Aorta (tissue), 5 donors: ENCODE measurements around the gene ADAMTS17. TPM values are rescaled to one million over a fixed set of nuclear protein-coding genes. Genes with fewer than 3 reads are reported as not detected.

ENCODE experiments used
- ATAC-seq: fragments of 200-7000 bp; cut with Tn5 transposase; one replicate; pipeline ENCODE4 v1.9.1; 2022; ENCODE audit warnings: moderate library complexity; ENCODE audit not compliant: low FRiP score
- DNase-seq, 2 donors: peaks; one replicate each; pipeline ENCODE4 v3.0.0-alpha.2; 2020
- H3K27ac ChIP-seq, 2 donors: one replicate each; pipeline ENCODE4 v1.5.1; 2013; ENCODE audit warnings: low read length in 2 of 2, mild to moderate bottlenecking in 2 of 2, moderate library complexity in 2 of 2, control low read depth in 1 of 2, inconsistent platforms in 1 of 2, low read depth in 1 of 2
- H3K27me3 ChIP-seq, 2 donors: one replicate each; pipeline ENCODE4 v1.6.1; 2013; ENCODE audit warnings: control low read depth in 1 of 2, low read length in 1 of 2, mild to moderate bottlenecking in 1 of 2, moderate library complexity in 1 of 2; ENCODE audit not compliant: insufficient read depth in 2 of 2, control insufficient read depth in 1 of 2
- H3K36me3 ChIP-seq, 2 donors: one replicate each; pipeline ENCODE4 v1.6.1; 2013; ENCODE audit warnings: control low read depth in 1 of 2, low read length in 1 of 2, mild to moderate bottlenecking in 1 of 2; ENCODE audit not compliant: insufficient read depth in 2 of 2, control insufficient read depth in 1 of 2
- H3K4me1 ChIP-seq, 2 donors: one replicate each; pipeline ENCODE4 v1.6.1; 2013; ENCODE audit warnings: low read length in 2 of 2, control low read depth in 1 of 2, mild to moderate bottlenecking in 1 of 2, moderate library complexity in 1 of 2; ENCODE audit not compliant: insufficient read depth in 2 of 2, control insufficient read depth in 1 of 2
- H3K4me3 ChIP-seq, 2 donors: one replicate each; pipeline ENCODE4 v1.5.1; 2013; ENCODE audit warnings: low read length in 2 of 2, control low read depth in 1 of 2, mild to moderate bottlenecking in 1 of 2
- H3K9me3 ChIP-seq: one replicate; pipeline ENCODE4 v1.6.1; 2013; ENCODE audit warnings: mild to moderate bottlenecking, low read length; ENCODE audit not compliant: control insufficient read depth
- WGBS, 2 donors: extraction: QIAGEN DNeasy Blood & Tissue Kit; methylation state at CpG; one replicate each; pipeline ENCODE4 v1.1.7; 2013; 5-methylcytosine and 5-hydroxymethylcytosine counted together
- intact Hi-C, 2 donors: fragments of 100-400 bp; cut with DNase I; formaldehyde crosslinking; loops; one replicate each; pipeline versions ENCODE4 v1.14.2 to v1.15.0; 2022
- polyA plus RNA-seq, 2 donors: library from polyadenylated mRNA; stranded (reverse); fragments of 200-250 nt; gene quantifications; one replicate each; pipeline ENCODE4 v1.2.3, GENCODE V29; 2013
- total RNA-seq, 2 donors: library from RNA; stranded (reverse); fragmentation: NEBNext Ultra II Directional; extraction: Animal tissue kit (Norgen Biotek cat#: 25700); gene quantifications; one replicate each; pipeline ENCODE4 v1.2.1, GENCODE V29; 2021
- donor health status: healthy with polysubstance abuse.
- donor health status: Bipolar disorder and iron deficiency.
- donor health status: DM: no; HTN: no; CAD: no.
- donor health status: DM: no; HTN: no; CAD: no.
- donor health status: DM: yes; HTN: yes; CAD: no.

ADAMTS17 gene
- total and polyA plus RNA-seq, 4 donors, result 0.41 to 4.2 (median 1.8) TPM; not detected in 1

DNA sequence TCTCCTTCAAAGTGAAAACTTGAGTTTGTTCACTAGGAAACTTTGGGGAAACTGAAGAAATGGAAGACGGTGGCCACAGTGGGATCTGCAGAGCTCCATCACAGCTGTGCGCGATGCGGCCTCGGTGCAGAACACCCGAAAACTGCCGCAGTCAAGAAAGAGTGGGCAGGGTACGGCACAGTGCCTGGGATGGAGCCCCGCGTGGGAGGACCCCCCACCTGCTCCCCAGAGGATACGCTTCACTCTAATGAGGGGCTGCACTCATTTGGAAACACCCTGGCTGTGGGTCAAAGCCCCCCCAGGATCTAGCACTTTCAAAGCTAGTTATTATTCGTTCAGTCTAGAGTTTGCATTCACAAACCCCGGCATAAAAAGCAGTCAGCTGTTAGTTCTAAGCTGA, 9.5 kb downstream of the ADAMTS17 start:
- H3K27me3 ChIP-seq, result no peaks in the 10 kb centered on the region
- WGBS, 2 donors, result 85 to 88% methylated on average over 13 of the region's 13 CpGs
- ATAC-seq, result no peak
- no peaks in the 10 kb centered on the region for H3K9me3 ChIP-seq
- H3K4me1 ChIP-seq, result no peaks in the 10 kb centered on the region
- H3K36me3 ChIP-seq, result no peaks in the 10 kb centered on the region
- H3K4me3 ChIP-seq, result no peak overlapping the region
- no peak overlapping the region for H3K27ac ChIP-seq
- no peak for DNase-seq
- intact Hi-C loops, result loop anchor here in 1 of 2 donors (10.0 kb wide), 1 partner anchor 197 kb away; no protein-coding TSS in a partner anchor

DNA sequence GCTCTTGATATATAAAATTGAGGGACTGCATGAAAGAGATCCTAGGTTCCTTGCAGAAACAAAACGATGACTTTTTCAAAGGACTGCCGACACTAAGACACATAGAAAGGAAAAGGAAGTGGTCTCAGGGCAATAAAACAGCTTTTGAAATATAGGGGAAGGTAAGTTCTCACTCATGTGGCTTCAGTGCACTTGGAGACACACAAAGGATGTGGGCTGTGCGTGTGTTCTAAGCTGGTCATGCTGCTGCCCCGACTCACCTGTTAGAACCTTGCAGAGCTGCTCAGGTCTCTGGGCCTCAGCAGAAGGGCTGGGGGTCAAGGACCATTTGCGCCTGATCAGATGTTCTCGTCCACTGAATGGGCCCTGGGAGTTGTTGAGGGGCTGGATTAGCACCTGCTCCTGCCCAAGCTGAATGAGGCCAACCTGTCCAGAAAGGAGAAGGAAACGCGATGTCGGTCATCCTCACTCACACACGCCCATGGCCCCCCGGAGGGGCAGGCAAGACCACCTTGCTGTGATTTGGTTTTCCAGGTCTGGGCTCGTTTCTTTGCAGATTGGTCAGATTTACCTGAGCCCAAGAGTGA, 11.1 kb downstream of the ADAMTS17 start:
- Histone ChIP-seq H3K27ac (no peak overlapping the region), H3K4me1 (no peaks in the 10 kb centered on the region), H3K36me3 (no peaks in the 10 kb centered on the region), H3K4me3 (no peak overlapping the region), H3K27me3 (no peaks in the 10 kb centered on the region), H3K9me3 (no peaks in the 10 kb centered on the region)
- WGBS, 2 donors, result 91 to 93% methylated on average over 12 of the region's 12 CpGs
- no peak for DNase-seq
- intact Hi-C loops, result loop anchor here in 1 of 2 donors (10.0 kb wide), 1 partner anchor 196 kb away; no protein-coding TSS in a partner anchor
- ATAC-seq, result no peak

GRCh38 chr15:100330221-100330620, 11.6 kb downstream of the ADAMTS17 start:
- intact Hi-C loops, result loop anchor here in 1 of 2 donors (10.0 kb wide), 1 partner anchor 195 kb away; no protein-coding TSS in a partner anchor
- WGBS, 2 donors, result 73 to 78% methylated on average over 10 of the region's 10 CpGs
- Histone ChIP-seq H3K4me3 (no peak overlapping the region), H3K27ac (no peak overlapping the region), H3K4me1 (no peaks in the 10 kb centered on the region), H3K27me3 (no peaks in the 10 kb centered on the region), H3K9me3 (no peaks in the 10 kb centered on the region), H3K36me3 (no peaks in the 10 kb centered on the region)
- ATAC-seq, result no peak
- no peak for DNase-seq

GRCh38 chr15:100328796-100329195, 13.0 kb downstream of the ADAMTS17 start:
- Histone ChIP-seq H3K4me3 (no peak overlapping the region), H3K27ac (no peak overlapping the region), H3K27me3 (no peaks in the 10 kb centered on the region), H3K36me3 (no peaks in the 10 kb centered on the region), H3K4me1 (no peaks in the 10 kb centered on the region), H3K9me3 (no peaks in the 10 kb centered on the region)
- intact Hi-C loops, result no loop called here
- DNase-seq (no peak), ATAC-seq (no peak)
- 93 to 97% methylated on average over 9 of the region's 9 CpGs for WGBS, 2 donors

DNA sequence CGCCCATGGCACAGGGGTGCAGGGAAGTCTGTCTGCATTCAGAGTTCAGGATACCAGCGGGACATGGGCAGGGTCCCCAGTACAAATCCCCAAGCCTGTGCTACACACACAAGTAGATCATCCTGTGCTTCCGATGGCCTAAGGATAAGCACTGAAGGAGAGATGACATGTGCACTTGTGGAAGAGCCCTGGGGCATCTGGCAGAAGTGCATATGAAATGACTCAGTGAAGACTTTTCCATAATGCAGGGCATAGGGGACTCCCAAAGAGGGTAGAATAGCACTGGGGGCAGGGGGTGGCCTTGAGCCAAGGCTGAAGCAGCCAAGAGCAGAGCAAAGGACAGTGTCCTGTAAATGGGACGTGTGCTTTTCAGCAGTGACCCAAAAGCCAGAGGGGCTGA, 22.9 kb downstream of the ADAMTS17 start:
- no peaks in the 10 kb centered on the region for H3K9me3 ChIP-seq
- no peaks in the 10 kb centered on the region for H3K27me3 ChIP-seq
- H3K4me3 ChIP-seq, result no peak overlapping the region
- DNase-seq, result no peak
- 94 to 95% methylated on average over 4 of the region's 4 CpGs for WGBS, 2 donors
- H3K36me3 ChIP-seq, result peaks cover 0 to 2% of the 10 kb centered on the region in 2 donors
- no peak overlapping the region for H3K27ac ChIP-seq
- no peaks in the 10 kb centered on the region for H3K4me1 ChIP-seq
- no peak for ATAC-seq
- intact Hi-C loops, result loop anchor here in 1 of 2 donors (10.0 kb wide), 1 partner anchor 154 kb away; no protein-coding TSS in a partner anchor

GRCh38 chr15:100314809-100315400, 26.9 kb downstream of the ADAMTS17 start:
- no peak for DNase-seq
- WGBS, 2 donors, result 93% methylated on average over 16 of the region's 16 CpGs
- Histone ChIP-seq H3K36me3 (no peaks in the 10 kb centered on the region), H3K4me1 (no peaks in the 10 kb centered on the region), H3K4me3 (no peak overlapping the region), H3K27me3 (no peaks in the 10 kb centered on the region), H3K27ac (no peak overlapping the region), H3K9me3 (no peaks in the 10 kb centered on the region)
- intact Hi-C loops, result loop anchor here in 1 of 2 donors (10.0 kb wide), 1 partner anchor 150 kb away; no protein-coding TSS in a partner anchor
- no peak for ATAC-seq

DNA sequence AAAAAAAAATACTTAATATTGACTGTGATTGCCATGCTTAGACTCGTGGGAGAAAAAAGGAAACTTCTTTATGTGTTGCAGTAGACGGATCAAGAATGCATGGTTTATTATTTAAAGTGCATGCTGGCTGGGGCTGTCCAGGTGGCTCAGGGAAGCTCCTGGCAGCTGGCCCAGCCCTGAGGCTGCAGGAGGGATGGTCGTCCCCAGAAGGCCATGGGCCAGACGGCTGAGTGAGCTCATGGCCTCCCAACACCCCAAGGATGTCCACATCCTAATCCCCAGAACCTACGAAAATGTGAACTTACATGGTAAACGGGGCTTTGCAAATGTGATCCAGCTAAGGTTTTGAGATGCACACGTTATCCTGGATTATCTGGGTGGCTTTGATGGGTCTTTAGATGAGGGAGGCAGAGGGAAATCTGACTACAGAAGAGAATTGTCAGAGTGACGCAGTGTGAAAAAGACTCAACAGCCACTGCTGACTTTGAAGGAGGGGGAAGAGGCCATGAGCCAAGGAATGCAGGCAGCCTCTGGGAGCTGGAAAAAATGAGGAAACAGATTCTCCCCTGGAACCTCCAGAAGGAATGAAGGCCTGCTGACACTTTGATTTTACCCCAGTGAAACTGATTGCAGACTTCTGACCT, 29.8 kb downstream of the ADAMTS17 start:
- no peaks in the 10 kb centered on the region for H3K27me3 ChIP-seq
- H3K27ac ChIP-seq, result no peak overlapping the region
- WGBS, 2 donors, result 81 to 84% methylated on average over 8 of the region's 8 CpGs
- peaks cover 0 to 4% of the 10 kb centered on the region in 2 donors for H3K4me1 ChIP-seq
- ATAC-seq (no peak), DNase-seq (no peak)
- intact Hi-C loops, result loop anchor here in 1 of 2 donors (10.0 kb wide), 1 partner anchor 147 kb away; no protein-coding TSS in a partner anchor
- H3K9me3 ChIP-seq, result no peaks in the 10 kb centered on the region
- H3K4me3 ChIP-seq, result no peak overlapping the region
- no peaks in the 10 kb centered on the region for H3K36me3 ChIP-seq

DNA sequence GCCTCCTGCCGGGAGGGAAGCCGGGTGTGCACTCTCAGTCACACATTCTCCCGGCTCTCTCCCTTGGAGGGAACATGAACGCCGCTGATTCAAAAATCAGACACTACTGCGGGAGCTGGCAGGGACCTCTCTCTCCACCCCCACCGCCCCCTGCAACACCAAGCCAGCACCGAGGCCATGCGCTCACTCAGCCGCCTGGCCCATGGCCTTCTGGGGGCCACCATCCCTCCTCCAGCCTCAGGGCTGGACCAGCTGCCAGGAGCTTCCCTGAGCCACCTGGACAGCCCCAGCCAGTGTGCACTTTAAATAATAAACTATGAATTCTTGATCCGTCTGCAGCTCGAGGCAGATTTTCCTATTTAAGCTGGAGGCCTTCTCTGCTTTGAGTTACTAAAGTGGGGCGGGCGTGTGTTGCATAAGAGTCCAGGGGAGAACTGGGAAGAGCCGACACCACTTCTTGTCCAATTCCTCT, 30.6 kb downstream of the ADAMTS17 start:
- intact Hi-C loops, result loop anchor here in 1 of 2 donors (10.0 kb wide), 1 partner anchor 146 kb away; no protein-coding TSS in a partner anchor
- no peaks in the 10 kb centered on the region for H3K27me3 ChIP-seq
- no peak overlapping the region for H3K4me3 ChIP-seq
- no peak overlapping the region for H3K27ac ChIP-seq
- peak; percentile 44 for ATAC-seq
- WGBS, 2 donors, result 13 to 14% methylated on average over 15 of the region's 15 CpGs
- no peaks in the 10 kb centered on the region for H3K9me3 ChIP-seq
- H3K36me3 ChIP-seq, result no peaks in the 10 kb centered on the region
- no peak for DNase-seq
- H3K4me1 ChIP-seq, result peaks cover 0 to 4% of the 10 kb centered on the region in 2 donors
